A549 (cell line): Measurements from ENCODE around the gene ZC3H18. TPM values are rescaled to one million over a fixed set of nuclear protein-coding genes. Genes with fewer than 3 reads are reported as not detected.

Source experiments
- ATAC-seq, 2 experiments: fragments of 200-7000 bp in 1 of 2; fragments of >200 bp in 1 of 2; cut with Nextera tagmentation in 1 of 2; cut with Tn5 transposase in 1 of 2; 3 replicates each; pipeline versions ENCODE4 v1.8.0 to v1.9.1; 2018 to 2020; ENCODE audit warnings: mild to moderate bottlenecking in 1 of 2, moderate library complexity in 1 of 2
- CTCF ChIA-PET: fragments of 300-600 bp; sonication (Branson Sonifier 250); formaldehyde crosslinking; extraction: SDS; loops from one replicate; lab custom pipeline; 2021; ENCODE audit warnings: antibody characterized with exemption, inconsistent platforms; lab: Yijun Ruan, JAX
- POLR2A ChIA-PET: fragments of 350-600 bp; formaldehyde crosslinking; extraction: SDS; loops from one replicate; lab custom pipeline; 2021; ENCODE audit warnings: antibody characterized with exemption, inconsistent platforms; lab: Yijun Ruan, JAX
- DNase-seq, 2 experiments: peaks; one replicate each; pipeline versions ENCODE4 v3.0.0 to v3.0.0-alpha.2; 2011 to 2016; ENCODE audit warnings: low read depth in 1 of 2, low spot score in 1 of 2
- FAIRE-seq: peaks from 2 replicates; lab custom pipeline; 2011; peaks lifted over from hg19 to GRCh38; lab: Jason Lieb, UNC
- H3K27ac ChIP-seq, 2 experiments: fragments of >200 bp; sonication (Bioruptor Twin); formaldehyde crosslinking; 3 replicates each; pipeline ENCODE4 v1.5.1; 2016 to 2017
- H3K4me1 ChIP-seq: fragments of >200 bp; sonication (Bioruptor Twin); formaldehyde crosslinking; 3 replicates; pipeline ENCODE4 v1.6.1; 2016
- H3K4me2 ChIP-seq: fragments of >200 bp; sonication (Bioruptor Twin); formaldehyde crosslinking; 3 replicates; pipeline ENCODE4 v1.6.1; 2016
- H3K4me3 ChIP-seq: fragments of >200 bp; sonication (Bioruptor Twin); formaldehyde crosslinking; 3 replicates; pipeline ENCODE4 v1.5.1; 2016
- H3K9me3 ChIP-seq: fragments of >200 bp; sonication (Bioruptor Twin); formaldehyde crosslinking; 3 replicates; pipeline ENCODE4 v1.6.1; 2016
- BHLHE40 ChIP-seq: IDR thresholded peaks from 2 replicates; pipeline ENCODE4 v1.6.1; 2012; ENCODE audit warnings: low read depth, low read length, inconsistent platforms
- CBX8 ChIP-seq: fragments of 200-600 bp; sonication (generic); IDR thresholded peaks from 2 replicates; pipeline ENCODE4 v1.6.1; 2016
- CHD2 ChIP-seq: fragments of 150-350 bp; IDR thresholded peaks from 2 replicates; pipeline ENCODE4 v1.6.1; 2014; ENCODE audit warnings: low read length; ENCODE audit not compliant: partially characterized antibody
- EHF ChIP-seq: fragments of 250-450 bp; sonication (Bioruptor Pico); IDR thresholded peaks from 2 replicates; pipeline ENCODE4 v1.5.0; 2020; ENCODE audit warnings: mild to moderate bottlenecking
- ESRRA ChIP-seq: fragments of 150-350 bp; IDR thresholded peaks from 2 replicates; pipeline ENCODE4 v1.6.1; 2014; ENCODE audit warnings: mild to moderate bottlenecking, low read length, borderline replicate concordance
- FOSL2 ChIP-seq, 2 experiments: fragments of 450-650 bp in 1 of 2; fragments of >200 bp in 1 of 2; sonication (Bioruptor Twin) in 1 of 2; formaldehyde crosslinking; IDR thresholded peaks; 2 replicates each; pipeline versions ENCODE4 v1.5.0 to v1.6.1; 2016 to 2020; ENCODE audit warnings: mild to moderate bottlenecking in 1 of 2, moderate library complexity in 1 of 2
- FOXS1 ChIP-seq: fragments of 250-450 bp; sonication (Bioruptor Pico); IDR thresholded peaks from 2 replicates; pipeline ENCODE4 v1.5.0; 2020; ENCODE audit warnings: mild to moderate bottlenecking, moderate library complexity
- GATA3 ChIP-seq: IDR thresholded peaks from 2 replicates; pipeline ENCODE4 v1.6.1; 2012; ENCODE audit warnings: borderline replicate concordance
- HOXB5 ChIP-seq: fragments of 250-450 bp; sonication (Bioruptor Pico); IDR thresholded peaks from 2 replicates; pipeline ENCODE4 v1.5.0; 2020; ENCODE audit warnings: mild to moderate bottlenecking, moderate library complexity
- JUNB ChIP-seq: fragments of >200 bp; sonication (Bioruptor Twin); formaldehyde crosslinking; IDR thresholded peaks from 2 replicates; pipeline ENCODE4 v1.6.1; 2016
- KDM5A ChIP-seq: fragments of 200-600 bp; sonication (generic); IDR thresholded peaks from 2 replicates; pipeline ENCODE4 v1.6.1; 2016; ENCODE audit warnings: antibody characterized with exemption, mild to moderate bottlenecking
- NR3C1 ChIP-seq: fragments of >200 bp; sonication (Bioruptor Twin); formaldehyde crosslinking; IDR thresholded peaks from 3 replicates; pipeline ENCODE4 v1.6.1; 2017
- POLR2AphosphoS2 ChIP-seq: conservative IDR thresholded peaks from 2 replicates; pipeline ENCODE4 v1.6.1; 2012; ENCODE audit warnings: low read length, improper control_type of control experiment, inconsistent platforms
- TP53 ChIP-seq: fragments of 250-450 bp; sonication (Bioruptor Pico); IDR thresholded peaks from 2 replicates; pipeline ENCODE4 v1.5.0; 2021; ENCODE audit warnings: mild to moderate bottlenecking, moderate library complexity
- ZFP36 ChIP-seq: fragments of 450-650 bp; IDR thresholded peaks from 2 replicates; pipeline ENCODE4 v1.6.1; 2014; ENCODE audit warnings: borderline replicate concordance; ENCODE audit not compliant: partially characterized antibody
- WGBS: methylation state at CpG from one replicate; pipeline ENCODE4 v1.1.6; 2017; ENCODE audit errors: missing lambda C conversion rate; 5-methylcytosine and 5-hydroxymethylcytosine counted together
- polyA plus RNA-seq, 4 experiments: library from polyadenylated mRNA; depleted of rRNA in 3 of 4; stranded (reverse); fragments of >200 nt; fragmentation: RNase III in 1 of 4; extraction: RNeasy Plus Mini Kit Qiagen cat#74134 plus additional on column Dnase treatment in 1 of 4; gene quantifications; 2 replicates in 3 of 4; 3 replicates in 1 of 4; pipeline ENCODE4 v1.2.3, GENCODE V29; 2011 to 2017
- TF ChIP-seq, protein P1 (sequence below): fragments of 250-450 bp; sonication (Bioruptor Pico); IDR thresholded peaks from 2 replicates; pipeline ENCODE4 v1.5.0; 2020; ENCODE audit warnings: low read depth, mild to moderate bottlenecking, moderate library complexity
- TF ChIP-seq, protein P2 (sequence below): fragments of >200 bp; sonication (Bioruptor Twin); formaldehyde crosslinking; IDR thresholded peaks from 3 replicates; pipeline ENCODE4 v1.5.1; 2016
- TF ChIP-seq, protein P3 (sequence below): IDR thresholded peaks from 2 replicates; pipeline ENCODE4 v1.6.1; 2012; ENCODE audit warnings: low read depth, borderline replicate concordance
- TF ChIP-seq, protein P4 (sequence below): fragments of >200 bp; sonication (Bioruptor Twin); formaldehyde crosslinking; IDR thresholded peaks from 3 replicates; pipeline ENCODE4 v1.6.1; 2016

Gene ZC3H18
- polyA plus RNA-seq, 2 of the 4 experiments (the other 2 are of a cell fraction), result 21.1 to 48.2 TPM

DNA sequence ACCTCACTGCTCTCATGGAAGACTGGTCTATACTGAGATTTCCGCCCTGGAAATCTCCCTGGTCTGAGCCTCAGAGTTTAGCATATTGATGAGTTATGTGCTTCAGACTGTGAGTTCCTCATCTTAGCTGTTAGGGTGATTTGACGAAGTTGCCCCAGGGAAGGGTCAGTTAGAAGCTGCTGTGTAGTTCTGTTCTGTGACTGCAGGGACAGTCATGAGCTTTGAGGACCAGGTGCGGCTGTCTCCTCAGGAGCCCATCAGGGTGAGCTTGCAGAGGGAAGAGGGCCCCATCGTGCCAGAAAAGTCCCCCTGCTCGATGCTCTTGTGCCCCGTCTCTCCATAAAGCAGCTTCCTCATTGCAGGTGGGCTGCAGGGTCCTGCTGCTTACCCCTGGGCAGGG, 39.9 kb downstream of the ZC3H18 start (continued):
- TF ChIP-seq FOSL2 (IDR thresholded peaks at IDR 0.05), result no peak
- TF ChIP-seq FOSL2 (CRISPR knock-in tag; IDR thresholded peaks at IDR 0.05), result no peak

DNA sequence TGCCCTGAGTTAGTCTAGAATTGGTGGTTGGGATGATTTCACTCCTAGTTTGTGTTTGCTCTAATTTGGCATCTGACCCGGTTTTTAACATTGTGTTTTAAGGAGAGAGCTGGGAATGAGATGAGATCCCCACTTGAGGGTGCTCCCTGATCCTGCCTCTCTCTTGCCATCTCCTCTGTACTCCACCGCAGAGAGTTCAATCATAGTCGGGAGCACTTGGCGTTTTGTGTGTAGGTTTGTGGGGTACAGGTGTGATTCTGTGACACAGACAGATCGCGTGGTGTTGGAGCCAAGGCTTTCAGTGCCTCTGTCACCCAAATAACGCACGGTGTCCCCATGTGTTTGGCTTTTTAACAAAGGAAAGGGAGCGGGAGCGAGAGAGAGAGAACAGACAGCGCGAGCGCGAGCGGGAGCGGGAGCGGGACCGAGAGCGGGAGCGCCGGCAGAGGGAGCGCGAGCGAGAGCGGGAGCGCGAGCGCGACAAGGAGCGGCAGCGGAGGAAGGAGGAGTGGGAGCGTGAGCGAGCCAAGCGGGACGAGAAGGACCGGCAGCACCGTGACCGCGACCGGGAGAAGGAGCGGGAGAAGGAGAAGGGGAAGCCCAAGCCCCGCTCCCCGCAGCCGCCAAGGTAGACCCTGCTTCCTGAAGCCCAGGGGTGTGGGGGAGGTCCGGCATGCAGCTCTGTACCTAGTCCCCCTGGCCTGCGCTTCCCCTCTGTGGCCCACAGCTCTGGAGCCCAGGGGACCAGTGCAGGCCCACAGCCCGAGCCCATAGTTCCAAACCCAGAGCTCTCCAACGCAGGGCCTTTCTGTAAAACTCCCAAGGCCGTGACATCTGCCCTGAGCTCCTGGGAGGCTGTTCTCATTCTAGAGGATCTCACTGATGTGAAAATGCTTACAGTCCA, 41.0 kb downstream of the ZC3H18 start:
- DNase-seq, result no peak
- WGBS, result 95% methylated on average over 47 of the region's 49 CpGs
- no peaks in the 10 kb centered on the region for H3K9me3 ChIP-seq
- no peak overlapping the region for H3K4me2 ChIP-seq
- FAIRE-seq, result no peak
- TF ChIP-seq, protein P1, sequence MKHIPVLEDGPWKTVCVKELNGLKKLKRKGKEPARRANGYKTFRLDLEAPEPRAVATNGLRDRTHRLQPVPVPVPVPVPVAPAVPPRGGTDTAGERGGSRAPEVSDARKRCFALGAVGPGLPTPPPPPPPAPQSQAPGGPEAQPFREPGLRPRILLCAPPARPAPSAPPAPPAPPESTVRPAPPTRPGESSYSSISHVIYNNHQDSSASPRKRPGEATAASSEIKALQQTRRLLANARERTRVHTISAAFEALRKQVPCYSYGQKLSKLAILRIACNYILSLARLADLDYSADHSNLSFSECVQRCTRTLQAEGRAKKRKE, result no peak
- TF ChIP-seq, protein P2, sequence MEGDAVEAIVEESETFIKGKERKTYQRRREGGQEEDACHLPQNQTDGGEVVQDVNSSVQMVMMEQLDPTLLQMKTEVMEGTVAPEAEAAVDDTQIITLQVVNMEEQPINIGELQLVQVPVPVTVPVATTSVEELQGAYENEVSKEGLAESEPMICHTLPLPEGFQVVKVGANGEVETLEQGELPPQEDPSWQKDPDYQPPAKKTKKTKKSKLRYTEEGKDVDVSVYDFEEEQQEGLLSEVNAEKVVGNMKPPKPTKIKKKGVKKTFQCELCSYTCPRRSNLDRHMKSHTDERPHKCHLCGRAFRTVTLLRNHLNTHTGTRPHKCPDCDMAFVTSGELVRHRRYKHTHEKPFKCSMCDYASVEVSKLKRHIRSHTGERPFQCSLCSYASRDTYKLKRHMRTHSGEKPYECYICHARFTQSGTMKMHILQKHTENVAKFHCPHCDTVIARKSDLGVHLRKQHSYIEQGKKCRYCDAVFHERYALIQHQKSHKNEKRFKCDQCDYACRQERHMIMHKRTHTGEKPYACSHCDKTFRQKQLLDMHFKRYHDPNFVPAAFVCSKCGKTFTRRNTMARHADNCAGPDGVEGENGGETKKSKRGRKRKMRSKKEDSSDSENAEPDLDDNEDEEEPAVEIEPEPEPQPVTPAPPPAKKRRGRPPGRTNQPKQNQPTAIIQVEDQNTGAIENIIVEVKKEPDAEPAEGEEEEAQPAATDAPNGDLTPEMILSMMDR, result no peak
- TF ChIP-seq NR3C1, result no peak
- TF ChIP-seq EHF (CRISPR knock-in tag), result no peak
- no peak for TF ChIP-seq TP53
- TF ChIP-seq CHD2, result no peak
- no peak for TF ChIP-seq POLR2AphosphoS2
- TF ChIP-seq ZFP36, result no peak
- TF ChIP-seq KDM5A, result no peak
- no peak overlapping the region for H3K27ac ChIP-seq
- H3K4me1 ChIP-seq, result no peaks in the 10 kb centered on the region
- ChIA-PET CTCF (no interaction called here), POLR2A (no interaction called here)
- ATAC-seq, result no peak
- H3K4me3 ChIP-seq, result no peak overlapping the region

DNA sequence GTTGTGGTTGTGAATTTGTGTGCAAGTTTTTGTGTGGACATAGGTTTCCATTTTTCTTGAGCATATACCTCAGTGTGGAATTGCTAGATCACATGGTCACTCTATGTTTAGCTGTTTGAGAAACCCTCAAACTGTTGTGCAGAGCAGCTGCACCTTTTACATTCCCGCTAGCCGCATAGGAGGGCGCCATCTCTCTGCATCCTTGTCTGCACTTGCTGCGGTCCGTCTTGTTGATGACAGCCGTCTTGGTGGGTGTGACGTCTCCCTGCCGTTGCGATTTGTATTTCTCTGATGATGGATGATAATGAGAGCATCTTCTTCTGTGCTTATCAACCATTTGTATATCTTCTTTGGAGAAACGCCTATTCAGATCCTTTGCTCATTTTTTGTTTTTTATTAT, 43.1 kb downstream of the ZC3H18 start:
- Histone ChIP-seq H3K4me3 (no peak overlapping the region), H3K27ac (no peak overlapping the region), H3K4me2 (no peak overlapping the region), H3K4me1 (no peaks in the 10 kb centered on the region), H3K9me3 (no peaks in the 10 kb centered on the region)
- CTCF ChIA-PET, result no interaction called here
- ATAC-seq (no peak), FAIRE-seq (no peak), DNase-seq (no peak)
- no peak for TF ChIP-seq JUNB
- no peak for TF ChIP-seq GATA3
- no peak for TF ChIP-seq FOXS1
- TF ChIP-seq CHD2, result no peak
- TF ChIP-seq HOXB5 (CRISPR knock-in tag), result no peak
- POLR2A ChIA-PET, result no interaction called here
- WGBS, result 89% methylated on average over 10 of the region's 10 CpGs

DNA sequence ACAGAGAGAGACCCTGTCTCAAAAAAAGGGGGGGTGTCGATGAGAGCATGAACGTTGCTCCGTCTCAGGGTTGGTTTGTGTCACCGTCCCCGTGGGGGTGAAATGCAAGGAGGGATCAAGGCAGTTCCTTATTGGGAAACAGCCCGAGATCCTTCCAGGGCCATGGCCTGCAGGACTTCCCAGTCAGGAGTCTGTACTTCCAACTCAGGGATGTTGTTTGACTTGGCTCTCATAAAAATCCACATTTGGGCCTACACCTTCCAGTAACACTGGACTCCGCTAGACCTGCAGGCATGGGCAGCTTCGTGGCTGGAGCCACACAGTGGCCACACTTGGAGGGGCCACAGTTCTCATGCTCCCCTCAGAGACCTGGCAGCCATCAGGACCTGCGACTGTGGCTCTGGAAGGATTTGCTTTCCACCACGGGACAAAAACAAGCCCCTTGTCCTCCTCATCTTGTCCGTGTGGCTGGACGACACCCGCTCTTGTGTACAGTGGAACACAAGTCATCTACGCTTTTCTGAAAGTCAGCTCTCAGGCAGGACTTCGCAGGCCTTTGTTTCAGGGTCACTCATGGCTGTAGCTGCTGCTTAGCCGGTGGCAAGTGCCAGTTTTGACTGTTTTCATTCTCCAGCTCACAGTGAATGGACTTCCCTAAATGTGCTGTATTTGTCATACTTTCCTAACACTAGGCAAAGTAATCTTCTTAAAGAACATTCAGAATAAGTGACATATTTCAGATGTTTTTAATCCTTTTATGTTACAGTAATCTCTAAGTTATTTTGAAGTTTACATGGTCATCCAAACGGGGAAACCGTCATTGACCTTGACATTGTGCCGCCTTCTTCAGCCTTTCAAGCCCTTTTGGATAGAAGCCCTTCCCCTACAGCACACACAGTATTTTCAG, 44.0 kb downstream of the ZC3H18 start:
- Histone ChIP-seq H3K4me2 (no peak overlapping the region), H3K4me3 (no peak overlapping the region), H3K4me1 (no peaks in the 10 kb centered on the region), H3K27ac (no peak overlapping the region), H3K9me3 (no peaks in the 10 kb centered on the region)
- ATAC-seq (no peak), DNase-seq (no peak), FAIRE-seq (no peak)
- ChIA-PET CTCF (interaction anchor here (1.2 kb wide), 1 partner anchor 28 kb away, joined by 4 read pairs; no protein-coding TSS in a partner anchor), POLR2A (no interaction called here)
- no peak for TF ChIP-seq ESRRA
- TF ChIP-seq, protein P3, sequence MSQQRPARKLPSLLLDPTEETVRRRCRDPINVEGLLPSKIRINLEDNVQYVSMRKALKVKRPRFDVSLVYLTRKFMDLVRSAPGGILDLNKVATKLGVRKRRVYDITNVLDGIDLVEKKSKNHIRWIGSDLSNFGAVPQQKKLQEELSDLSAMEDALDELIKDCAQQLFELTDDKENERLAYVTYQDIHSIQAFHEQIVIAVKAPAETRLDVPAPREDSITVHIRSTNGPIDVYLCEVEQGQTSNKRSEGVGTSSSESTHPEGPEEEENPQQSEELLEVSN, result no peak
- TF ChIP-seq, protein P4, sequence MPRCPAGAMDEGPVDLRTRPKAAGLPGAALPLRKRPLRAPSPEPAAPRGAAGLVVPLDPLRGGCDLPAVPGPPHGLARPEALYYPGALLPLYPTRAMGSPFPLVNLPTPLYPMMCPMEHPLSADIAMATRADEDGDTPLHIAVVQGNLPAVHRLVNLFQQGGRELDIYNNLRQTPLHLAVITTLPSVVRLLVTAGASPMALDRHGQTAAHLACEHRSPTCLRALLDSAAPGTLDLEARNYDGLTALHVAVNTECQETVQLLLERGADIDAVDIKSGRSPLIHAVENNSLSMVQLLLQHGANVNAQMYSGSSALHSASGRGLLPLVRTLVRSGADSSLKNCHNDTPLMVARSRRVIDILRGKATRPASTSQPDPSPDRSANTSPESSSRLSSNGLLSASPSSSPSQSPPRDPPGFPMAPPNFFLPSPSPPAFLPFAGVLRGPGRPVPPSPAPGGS, result no peak
- TF ChIP-seq CBX8, result no peak
- TF ChIP-seq BHLHE40, result no peak
- 85% methylated on average over 18 of the region's 19 CpGs for WGBS
